Tibial artery (tissue), 4 donors: ENCODE data around the gene DSC2.

Source experiments
- DNase-seq, 2 donors: peaks; one replicate each; pipeline ENCODE4 v3.0.0-alpha.2; 2019
- H3K27ac ChIP-seq, 2 donors: fragments of 200-600 bp; sonication (generic) in 1 of 2; 1 replicate in 1 of 2; 2 replicates in 1 of 2; pipeline ENCODE4 v1.5.1; 2018 to 2019; ENCODE audit warnings: mild to moderate bottlenecking in 1 of 2
- H3K27me3 ChIP-seq, 2 donors: fragments of 200-600 bp; sonication (generic) in 1 of 2; one replicate each; pipeline versions ENCODE4 v1.5.1 to v1.6.0; 2016 to 2019
- H3K36me3 ChIP-seq, 3 donors: fragments of 200-600 bp; sonication (generic) in 2 of 3; one replicate each; pipeline ENCODE4 v1.5.1; 2016 to 2019; ENCODE audit warnings: mild to moderate bottlenecking in 2 of 3
- H3K4me1 ChIP-seq, 4 donors: fragments of 200-600 bp; sonication (generic) in 2 of 4; 1 replicate in 3 of 4; 2 replicates in 1 of 4; pipeline ENCODE4 v1.5.1; 2016 to 2019
- H3K4me3 ChIP-seq, 2 donors: fragments of 200-600 bp; sonication (generic) in 1 of 2; 1 replicate in 1 of 2; 2 replicates in 1 of 2; pipeline ENCODE4 v1.5.1; 2018 to 2019; ENCODE audit warnings: mild to moderate bottlenecking in 2 of 2
- H3K9me3 ChIP-seq, 3 donors: fragments of 200-600 bp; sonication (generic) in 1 of 3; one replicate each; pipeline ENCODE4 v1.5.1; 2016 to 2019
- intact Hi-C: fragments of 100-400 bp; cut with DNase I; formaldehyde crosslinking; loops from one replicate; pipeline ENCODE4 v1.15.0; 2023; ENCODE audit warnings: low total_unique reads
- TF ChIP-seq, protein P1 (sequence below), 2 experiments: fragments of 200-600 bp in 1 of 2; fragments of 450-650 bp in 1 of 2; IDR thresholded peaks; one replicate each; pipeline ENCODE4 v1.5.1; 2017 to 2019; ENCODE audit warnings: antibody characterized with exemption in 2 of 2, mild to moderate bottlenecking in 1 of 2, moderate library complexity in 1 of 2

Gene DSC2

GRCh38 chr18:31097666-31098065 lies 4.6 kb downstream of the DSC2 start:
- TF ChIP-seq, protein P1, sequence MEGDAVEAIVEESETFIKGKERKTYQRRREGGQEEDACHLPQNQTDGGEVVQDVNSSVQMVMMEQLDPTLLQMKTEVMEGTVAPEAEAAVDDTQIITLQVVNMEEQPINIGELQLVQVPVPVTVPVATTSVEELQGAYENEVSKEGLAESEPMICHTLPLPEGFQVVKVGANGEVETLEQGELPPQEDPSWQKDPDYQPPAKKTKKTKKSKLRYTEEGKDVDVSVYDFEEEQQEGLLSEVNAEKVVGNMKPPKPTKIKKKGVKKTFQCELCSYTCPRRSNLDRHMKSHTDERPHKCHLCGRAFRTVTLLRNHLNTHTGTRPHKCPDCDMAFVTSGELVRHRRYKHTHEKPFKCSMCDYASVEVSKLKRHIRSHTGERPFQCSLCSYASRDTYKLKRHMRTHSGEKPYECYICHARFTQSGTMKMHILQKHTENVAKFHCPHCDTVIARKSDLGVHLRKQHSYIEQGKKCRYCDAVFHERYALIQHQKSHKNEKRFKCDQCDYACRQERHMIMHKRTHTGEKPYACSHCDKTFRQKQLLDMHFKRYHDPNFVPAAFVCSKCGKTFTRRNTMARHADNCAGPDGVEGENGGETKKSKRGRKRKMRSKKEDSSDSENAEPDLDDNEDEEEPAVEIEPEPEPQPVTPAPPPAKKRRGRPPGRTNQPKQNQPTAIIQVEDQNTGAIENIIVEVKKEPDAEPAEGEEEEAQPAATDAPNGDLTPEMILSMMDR (IDR thresholded peaks at IDR 0.05) = no peak
- Histone ChIP-seq H3K36me3 (no peaks in the 10 kb centered on the region), H3K4me3 (no peak overlapping the region), H3K4me1 (peaks cover 0 to 16% (median 15%) of the 10 kb centered on the region in 4 donors), H3K27me3 (peaks cover 0 to 37% of the 10 kb centered on the region in 2 donors), H3K27ac (no peak overlapping the region), H3K9me3 (no peaks in the 10 kb centered on the region)
- intact Hi-C loops = no loop called here
- no peak for DNase-seq

GRCh38 chr18:31093880-31094279 lies 8.3 kb downstream of the DSC2 start:
- no peaks in the 10 kb centered on the region for H3K36me3 ChIP-seq
- peaks cover 0 to under 1% of the 10 kb centered on the region in 2 donors for H3K27me3 ChIP-seq
- no peak for DNase-seq
- intact Hi-C loops = no loop called here
- H3K4me3 ChIP-seq = no peak overlapping the region
- no peaks in the 10 kb centered on the region for H3K9me3 ChIP-seq
- no peak overlapping the region for H3K27ac ChIP-seq
- H3K4me1 ChIP-seq = no peaks in the 10 kb centered on the region
- TF ChIP-seq, protein P1 (IDR thresholded peaks at IDR 0.05) = no peak

GRCh38 chr18:31093294-31093693 lies 8.9 kb downstream of the DSC2 start:
- Histone ChIP-seq H3K9me3 (no peaks in the 10 kb centered on the region), H3K36me3 (no peaks in the 10 kb centered on the region), H3K27ac (no peak overlapping the region), H3K4me3 (no peak overlapping the region), H3K27me3 (no peaks in the 10 kb centered on the region), H3K4me1 (no peaks in the 10 kb centered on the region)
- TF ChIP-seq, protein P1 (IDR thresholded peaks at IDR 0.05) = no peak
- intact Hi-C loops = no loop called here
- no peak for DNase-seq

- Histone ChIP-seq H3K9me3 (no peaks in the 10 kb centered on the region), H3K36me3 (no peaks in the 10 kb centered on the region), H3K27me3 (no peaks in the 10 kb centered on the region), H3K4me3 (no peak overlapping the region), H3K27ac (no peak overlapping the region), H3K4me1 (no peaks in the 10 kb centered on the region)
- intact Hi-C loops = no loop called here
- DNase-seq = no peak
- TF ChIP-seq, protein P1 (IDR thresholded peaks at IDR 0.05) = no peak
These were observed 10.9 kb downstream of the DSC2 start for GRCh38 chr18:31091350-31091749.

GRCh38 chr18:31088532-31088931 lies 13.7 kb downstream of the DSC2 start:
- Histone ChIP-seq H3K27me3 (no peaks in the 10 kb centered on the region), H3K9me3 (no peaks in the 10 kb centered on the region), H3K4me1 (no peaks in the 10 kb centered on the region), H3K27ac (no peak overlapping the region), H3K36me3 (no peaks in the 10 kb centered on the region), H3K4me3 (no peak overlapping the region)
- TF ChIP-seq, protein P1 (IDR thresholded peaks at IDR 0.05) = no peak
- DNase-seq = no peak
- intact Hi-C loops = no loop called here

DNA sequence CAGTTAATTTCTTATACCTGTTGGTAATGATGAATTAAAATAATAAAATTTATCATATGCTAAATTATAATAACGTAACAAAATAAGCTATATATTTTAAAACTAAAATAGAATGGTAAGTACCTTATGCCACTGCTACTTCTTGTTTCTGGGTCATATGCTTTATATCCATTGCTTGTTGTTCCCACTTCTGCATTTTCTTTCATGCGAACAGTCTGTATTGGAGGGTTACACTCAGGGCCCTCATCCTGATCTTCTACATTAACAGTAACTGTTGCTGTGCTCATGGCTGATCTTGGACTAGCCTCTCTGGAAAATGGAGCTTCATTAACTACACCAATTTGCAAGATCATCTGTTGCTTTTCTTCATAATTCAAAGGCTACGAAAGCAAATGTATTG lies 22.2 kb downstream of the DSC2 start:
- intact Hi-C loops = no loop called here
- no peak overlapping the region for H3K27ac ChIP-seq
- H3K9me3 ChIP-seq = no peaks in the 10 kb centered on the region
- no peaks in the 10 kb centered on the region for H3K27me3 ChIP-seq
- H3K4me3 ChIP-seq = no peak overlapping the region
- TF ChIP-seq, protein P1 (IDR thresholded peaks at IDR 0.05) = no peak
- no peaks in the 10 kb centered on the region for H3K4me1 ChIP-seq
- H3K36me3 ChIP-seq = no peaks in the 10 kb centered on the region
- no peak for DNase-seq
